Urinary bladder (tissue), 4 donors: ENCODE data around the gene NDUFB8. TPM values are rescaled to one million over a fixed set of nuclear protein-coding genes. Genes with fewer than 3 reads are reported as not detected.

Source experiments
- DNase-seq: peaks from one replicate; pipeline ENCODE4 v3.0.0-alpha.2; 2015; ENCODE audit errors: extremely low spot score
- H3K27ac ChIP-seq: one replicate; pipeline ENCODE4 v1.5.1; 2013; ENCODE audit warnings: low read depth, mild to moderate bottlenecking, moderate library complexity
- H3K36me3 ChIP-seq: one replicate; pipeline ENCODE4 v1.6.1; 2013; ENCODE audit warnings: mild to moderate bottlenecking, moderate library complexity; ENCODE audit not compliant: insufficient read depth
- H3K4me1 ChIP-seq: one replicate; pipeline ENCODE4 v1.6.1; 2013; ENCODE audit warnings: mild to moderate bottlenecking, moderate library complexity; ENCODE audit not compliant: insufficient read depth
- H3K4me3 ChIP-seq: one replicate; pipeline ENCODE4 v1.5.1; 2013; ENCODE audit warnings: low read depth, low read length
- WGBS: extraction: QIAGEN DNeasy Blood & Tissue Kit; methylation state at CpG from one replicate; pipeline ENCODE4 v1.1.7; 2013; 5-methylcytosine and 5-hydroxymethylcytosine counted together
- polyA plus RNA-seq: library from polyadenylated mRNA; stranded (reverse); fragments of 200-250 nt; gene quantifications from one replicate; pipeline ENCODE4 v1.2.3, GENCODE V29; 2013
- total RNA-seq: library from RNA; depleted of rRNA; stranded (reverse); fragments of >200 nt; gene quantifications from one replicate; pipeline ENCODE4 v1.2.3, GENCODE V29; 2014
- donor health status: healthy with polysubstance abuse.
- donor health status: healthy.

The NDUFB8 gene
- total and polyA plus RNA-seq, 2 donors = 106 to 364 TPM

DNA sequence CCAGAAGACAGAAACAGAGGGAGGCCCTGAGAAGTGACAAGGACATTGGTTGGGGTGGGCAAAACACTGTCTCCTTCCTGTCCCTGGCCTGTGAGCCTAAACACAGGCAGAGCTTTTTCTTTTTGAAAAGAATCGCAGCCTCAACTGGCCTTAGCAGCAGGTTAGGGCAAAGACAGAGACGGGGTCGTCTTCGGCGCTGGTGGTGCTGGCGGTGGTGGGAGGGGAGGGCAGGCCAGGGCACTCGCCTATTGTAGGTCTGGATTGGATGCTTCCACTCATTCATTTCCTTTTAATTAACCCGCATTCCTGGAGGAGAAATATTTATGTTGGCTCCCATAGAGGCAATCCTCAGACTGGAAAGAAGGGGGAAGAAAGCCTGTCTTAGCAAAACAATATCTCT lies 44.3 kb downstream of the NDUFB8 start:
- H3K36me3 ChIP-seq = no peaks in the 10 kb centered on the region
- H3K4me3 ChIP-seq = no peak overlapping the region
- H3K4me1 ChIP-seq = no peaks in the 10 kb centered on the region
- H3K27ac ChIP-seq = no peak overlapping the region
- no peak for DNase-seq
- 70% methylated on average over 8 of the region's 8 CpGs for WGBS

DNA sequence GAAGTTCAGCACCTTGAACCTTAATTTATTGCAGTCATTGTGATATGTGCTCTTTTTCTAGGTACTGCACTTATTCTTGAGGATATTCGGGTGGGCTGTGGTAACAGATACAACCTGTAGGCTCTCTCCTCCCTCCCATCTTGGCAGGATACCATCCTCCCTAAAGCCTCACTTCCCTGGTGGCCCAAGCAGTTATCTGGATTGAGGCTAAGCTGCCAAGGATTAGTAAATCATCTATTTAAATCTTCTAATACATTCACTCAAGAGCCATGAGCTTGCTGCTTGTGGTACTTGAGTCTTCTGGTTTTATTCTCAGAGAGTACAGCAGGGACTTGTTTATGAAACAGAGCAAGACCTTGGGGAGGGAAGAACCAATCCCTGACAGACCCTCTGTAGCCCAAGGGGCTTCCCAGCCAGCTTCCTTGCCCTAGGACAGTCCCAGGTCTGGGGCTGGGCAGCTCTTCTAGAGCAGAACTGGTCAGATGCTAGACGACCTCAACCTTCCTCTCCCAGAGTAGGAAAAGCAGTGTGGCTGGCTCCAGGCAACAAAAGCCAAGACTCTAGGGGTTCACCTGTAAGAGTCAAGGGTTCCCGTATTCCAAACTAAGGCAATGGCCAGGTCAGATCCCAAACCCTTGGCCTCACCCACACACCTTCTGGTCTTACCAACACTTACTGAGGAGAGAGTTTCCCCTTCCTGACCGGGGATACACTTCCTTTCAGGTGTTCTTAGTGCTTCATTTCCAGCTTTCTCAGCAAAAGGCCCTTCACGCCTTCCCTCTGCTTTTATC lies 45.6 kb downstream of the NDUFB8 start:
- Histone ChIP-seq H3K4me1 (no peaks in the 10 kb centered on the region), H3K4me3 (no peak overlapping the region), H3K27ac (no peak overlapping the region), H3K36me3 (no peaks in the 10 kb centered on the region)
- DNase-seq = no peak
- WGBS = 80% methylated on average over 5 of the region's 5 CpGs

DNA sequence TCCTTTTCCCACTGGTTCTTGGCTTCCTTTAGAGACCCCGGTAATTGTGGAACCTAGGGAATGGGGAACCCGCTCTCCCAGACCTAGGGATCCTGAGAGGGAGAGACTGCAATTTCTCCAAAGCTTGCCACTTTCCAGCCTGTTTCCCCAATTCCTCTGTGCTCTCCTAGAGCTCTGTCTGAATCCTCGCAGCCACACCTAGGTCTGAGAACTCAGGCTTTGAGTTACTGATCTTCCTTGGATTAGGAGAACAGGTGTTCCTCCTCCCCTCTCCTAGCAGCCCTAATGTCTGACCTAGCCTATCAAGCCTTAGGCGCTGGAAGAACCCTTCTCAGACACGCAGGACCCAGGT lies 46.9 kb downstream of the NDUFB8 start:
- no peak overlapping the region for H3K4me3 ChIP-seq
- WGBS = 32% methylated on average over 5 of the region's 5 CpGs
- DNase-seq = no peak
- no peaks in the 10 kb centered on the region for H3K36me3 ChIP-seq
- no peak overlapping the region for H3K27ac ChIP-seq
- no peaks in the 10 kb centered on the region for H3K4me1 ChIP-seq

- under 1% methylated on average over 59 of the region's 59 CpGs for WGBS
- no peak overlapping the region for H3K27ac ChIP-seq
Observed at GRCh38 chr10:100482181-100482833, 47.4 kb downstream of the NDUFB8 start.

GRCh38 chr10:100481462-100482081 lies 48.1 kb downstream of the NDUFB8 start:
- peak overlapping the region; percentile 45 for H3K4me3 ChIP-seq
- no peaks in the 10 kb centered on the region for H3K36me3 ChIP-seq
- H3K4me1 ChIP-seq = no peaks in the 10 kb centered on the region
- no peak overlapping the region for H3K27ac ChIP-seq
- DNase-seq = peak; percentile 83
- 2% methylated on average over 19 of the region's 19 CpGs for WGBS

More at GRCh38 chr10:100482181-100482833, 47.4 kb downstream of the NDUFB8 start:
- H3K4me1 ChIP-seq = no peaks in the 10 kb centered on the region
- no peak for DNase-seq
- no peaks in the 10 kb centered on the region for H3K36me3 ChIP-seq
- peak overlapping the region; percentile 45 for H3K4me3 ChIP-seq

GRCh38 chr10:100480002-100480401 lies 49.7 kb downstream of the NDUFB8 start:
- DNase-seq = no peak
- no peaks in the 10 kb centered on the region for H3K4me1 ChIP-seq
- no peak overlapping the region for H3K4me3 ChIP-seq
- H3K36me3 ChIP-seq = no peaks in the 10 kb centered on the region
- no peak overlapping the region for H3K27ac ChIP-seq
- 62% methylated on average over 2 of the region's 2 CpGs for WGBS

- Histone ChIP-seq H3K4me3 (no peak overlapping the region), H3K4me1 (no peaks in the 10 kb centered on the region), H3K27ac (no peak overlapping the region), H3K36me3 (no peaks in the 10 kb centered on the region)
- DNase-seq = no peak
- 7% methylated on average over 4 of the region's 4 CpGs for whole genome bisulfite sequencing
Observed at GRCh38 chr10:100479037-100479436, 50.6 kb downstream of the NDUFB8 start.

- no peaks in the 10 kb centered on the region for H3K4me1 ChIP-seq
- no peaks in the 10 kb centered on the region for H3K36me3 ChIP-seq
- DNase-seq = no peak
- WGBS = 23% methylated on average over 5 of the region's 5 CpGs
- H3K27ac ChIP-seq = no peak overlapping the region
- no peak overlapping the region for H3K4me3 ChIP-seq
Observed at GRCh38 chr10:100477970-100478369, 51.7 kb downstream of the NDUFB8 start.

Other genes starting within 250 kb of the NDUFB8 start
- gene BLOC1S2, start 243.2 kb downstream of the NDUFB8 start, total RNA-seq = 28.6 TPM
- 22.4 TPM for gene BLOC1S2, start 243.2 kb downstream of the NDUFB8 start, polyA plus RNA-seq
- not detected for gene PKD2L1, start 199.6 kb downstream of the NDUFB8 start, total RNA-seq
- gene PKD2L1, start 199.6 kb downstream of the NDUFB8 start, polyA plus RNA-seq = not detected
- gene SCD, start 182.6 kb downstream of the NDUFB8 start, total RNA-seq = 35.2 TPM
- gene SCD, start 182.6 kb downstream of the NDUFB8 start, polyA plus RNA-seq = 66.4 TPM
- gene WNT8B, start 66.9 kb downstream of the NDUFB8 start, total RNA-seq = 0.11 TPM
- gene WNT8B, start 66.9 kb downstream of the NDUFB8 start, polyA plus RNA-seq = 0.08 TPM
- 7.0 TPM for gene SEC31B, start 10.0 kb downstream of the NDUFB8 start, total RNA-seq
- 5.1 TPM for gene SEC31B, start 10.0 kb downstream of the NDUFB8 start, polyA plus RNA-seq
- gene HIF1AN, start 6.1 kb upstream of the NDUFB8 start, total RNA-seq = 14.4 TPM
- gene HIF1AN, start 6.1 kb upstream of the NDUFB8 start, polyA plus RNA-seq = 15.4 TPM
- gene PAX2, start 215.7 kb upstream of the NDUFB8 start, total RNA-seq = not detected
- not detected for gene PAX2, start 215.7 kb upstream of the NDUFB8 start, polyA plus RNA-seq